M059J (cell line): Measurements from ENCODE around the gene DDX24. TPM values are rescaled to one million over a fixed set of nuclear protein-coding genes. Genes with fewer than 3 reads are reported as not detected.
A peak's percentile ranks its signal among the peaks of the same experiment; 100 is the strongest.

Source experiments
- DNase-seq: peaks from one replicate; pipeline ENCODE4 v3.0.0-alpha.2; 2012; ENCODE audit warnings: low read depth
- total RNA-seq: library from RNA; depleted of rRNA; stranded (reverse); fragments of >200 nt; shearing (Covaris generic); gene quantifications from 2 replicates; pipeline ENCODE4 v1.2.3, GENCODE V29; 2014

Gene DDX24
- total RNA-seq, 1 experiment from 2014 or later: 137 TPM

GRCh38 chr14:94031161-94031882 is 49.7 kb downstream of the DDX24 start:
- DNase-seq: no peak

GRCh38 chr14:94030571-94030970 is 50.4 kb downstream of the DDX24 start:
- no peak for DNase-seq

- DNase-seq: no peak
These were observed 51.3 kb downstream of the DDX24 start for GRCh38 chr14:94029671-94030203.

- DNase-seq: no peak
These were observed 51.7 kb downstream of the DDX24 start for GRCh38 chr14:94029265-94029664.

GRCh38 chr14:94028450-94028826 is 52.6 kb downstream of the DDX24 start:
- DNase-seq: peak; percentile 77

GRCh38 chr14:94027566-94028449 is 53.2 kb downstream of the DDX24 start:
- peak; percentile 9 for DNase-seq

DNA sequence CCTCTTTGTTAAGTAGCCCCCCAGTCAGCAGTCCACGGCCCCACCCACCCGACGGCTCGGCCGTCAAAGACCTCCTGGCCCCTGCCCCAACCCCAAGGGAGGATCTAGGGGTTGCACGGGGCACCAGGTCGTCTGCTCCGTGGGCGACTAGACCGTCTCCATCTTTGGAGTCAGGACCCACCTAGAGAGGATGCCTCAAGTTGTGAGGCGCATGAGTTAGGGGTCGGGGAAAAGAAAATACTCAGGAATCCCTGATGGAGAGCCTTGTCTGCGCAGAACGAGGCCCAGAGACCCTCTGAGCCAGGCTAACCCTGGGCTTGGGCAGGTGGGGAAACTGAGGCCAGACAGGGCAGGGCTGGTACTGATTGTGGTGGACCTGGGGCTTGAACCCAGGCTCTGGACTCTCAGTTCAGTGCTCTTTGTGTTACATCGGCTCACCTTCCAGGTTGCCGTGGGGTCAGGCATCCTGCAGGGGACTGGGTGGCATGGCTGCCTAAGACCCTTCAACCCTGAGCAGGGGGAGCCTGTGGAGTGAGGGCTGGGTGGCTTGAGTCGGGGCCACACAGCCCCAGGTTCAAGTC is 54.0 kb downstream of the DDX24 start:
- DNase-seq: no peak

GRCh38 chr14:94026173-94026888 is 54.7 kb downstream of the DDX24 start, which contains the start of gene OTUB2:
OTUB2 (plus strand) TSS chr14:94026340; CDS start chr14:94026538, 198 bp downstream.
- peak; percentile 96 for DNase-seq

- no peak for DNase-seq
These were observed 55.3 kb downstream of the DDX24 start for GRCh38 chr14:94025720-94026119.

GRCh38 chr14:94024549-94024948 is 56.5 kb downstream of the DDX24 start:
- DNase-seq: no peak

- DNase-seq: no peak
These were observed 58.2 kb downstream of the DDX24 start for GRCh38 chr14:94022532-94023411.

GRCh38 chr14:94021416-94022157 is 59.4 kb downstream of the DDX24 start:
- DNase-seq: no peak

- peak; percentile 23 for DNase-seq
These were observed 60.0 kb downstream of the DDX24 start for GRCh38 chr14:94021001-94021400.

GRCh38 chr14:94020267-94020666 is 60.7 kb downstream of the DDX24 start:
- DNase-seq: no peak

GRCh38 chr14:94019329-94019728 is 61.7 kb downstream of the DDX24 start:
- no peak for DNase-seq

DNA sequence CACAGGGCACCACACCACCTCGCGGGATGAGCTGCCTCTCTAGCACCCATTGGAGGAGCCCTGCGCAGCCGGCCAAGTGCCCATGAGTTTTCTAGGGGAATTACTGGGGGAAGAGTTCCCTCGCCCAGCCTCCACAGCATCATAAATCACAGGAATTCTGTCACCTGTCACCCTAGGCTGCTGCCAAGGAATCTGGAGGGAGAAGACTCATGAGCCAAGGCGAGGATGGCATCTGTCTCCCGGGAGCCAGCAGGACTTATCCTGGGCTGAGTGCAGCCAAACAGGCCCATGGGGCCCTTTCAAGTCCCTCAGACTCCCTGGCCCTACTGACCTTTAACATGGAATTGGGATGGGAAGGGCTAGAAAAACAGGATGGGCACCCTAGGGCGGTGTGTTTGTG is 62.7 kb downstream of the DDX24 start:
- no peak for DNase-seq

DNA sequence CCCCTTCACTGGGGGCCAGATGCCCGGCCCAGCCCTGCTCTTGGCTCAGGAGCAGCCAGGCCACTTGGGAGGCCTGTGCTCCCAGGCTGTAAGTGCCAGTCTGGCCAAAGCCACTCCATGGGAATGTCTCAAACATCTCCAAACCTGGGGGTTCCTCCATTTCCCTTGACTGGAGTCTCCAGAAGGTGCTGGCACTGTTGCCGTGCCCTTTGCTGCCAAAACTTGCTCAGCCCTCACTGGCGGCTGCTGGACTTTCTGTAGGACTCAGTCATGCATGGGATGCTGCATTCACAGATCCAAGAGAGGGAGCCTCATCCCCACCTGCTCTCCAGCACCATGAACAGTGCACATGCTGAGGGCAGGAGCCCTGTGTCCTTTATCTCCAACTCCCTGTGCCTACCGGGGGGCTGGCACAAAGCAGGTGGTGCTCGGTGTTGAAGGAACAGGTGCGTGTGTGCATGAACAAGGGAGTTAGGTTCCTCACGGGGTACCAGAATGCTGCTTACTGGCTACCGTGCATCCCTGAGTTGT is 64.5 kb downstream of the DDX24 start:
- no peak for DNase-seq

GRCh38 chr14:94015223-94015622 is 65.8 kb downstream of the DDX24 start:
- no peak for DNase-seq

- no peak for DNase-seq
These were observed 66.6 kb downstream of the DDX24 start for GRCh38 chr14:94014382-94014781.

GRCh38 chr14:94011795-94012194 is 69.2 kb downstream of the DDX24 start:
- DNase-seq: no peak
